ENCODE data around the gene ZNF200. TPM values are rescaled to one million over a fixed set of nuclear protein-coding genes. Genes with fewer than 3 reads are reported as not detected.

ZNF200 gene
- total RNA-seq, 1 donor from 2014 or later = 5.0 TPM

- no peak overlapping the region for H3K4me3 ChIP-seq (ENCODE audit: low read depth, low read length)
- TF ChIP-seq, protein P1, sequence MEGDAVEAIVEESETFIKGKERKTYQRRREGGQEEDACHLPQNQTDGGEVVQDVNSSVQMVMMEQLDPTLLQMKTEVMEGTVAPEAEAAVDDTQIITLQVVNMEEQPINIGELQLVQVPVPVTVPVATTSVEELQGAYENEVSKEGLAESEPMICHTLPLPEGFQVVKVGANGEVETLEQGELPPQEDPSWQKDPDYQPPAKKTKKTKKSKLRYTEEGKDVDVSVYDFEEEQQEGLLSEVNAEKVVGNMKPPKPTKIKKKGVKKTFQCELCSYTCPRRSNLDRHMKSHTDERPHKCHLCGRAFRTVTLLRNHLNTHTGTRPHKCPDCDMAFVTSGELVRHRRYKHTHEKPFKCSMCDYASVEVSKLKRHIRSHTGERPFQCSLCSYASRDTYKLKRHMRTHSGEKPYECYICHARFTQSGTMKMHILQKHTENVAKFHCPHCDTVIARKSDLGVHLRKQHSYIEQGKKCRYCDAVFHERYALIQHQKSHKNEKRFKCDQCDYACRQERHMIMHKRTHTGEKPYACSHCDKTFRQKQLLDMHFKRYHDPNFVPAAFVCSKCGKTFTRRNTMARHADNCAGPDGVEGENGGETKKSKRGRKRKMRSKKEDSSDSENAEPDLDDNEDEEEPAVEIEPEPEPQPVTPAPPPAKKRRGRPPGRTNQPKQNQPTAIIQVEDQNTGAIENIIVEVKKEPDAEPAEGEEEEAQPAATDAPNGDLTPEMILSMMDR (IDR thresholded peaks at IDR 0.05; ENCODE audit: insufficient read depth, low read length, poor library complexity, severe bottlenecking) = no peak
- H3K36me3 ChIP-seq (ENCODE audit: control insufficient read depth, insufficient read depth, low read length) = no peaks in the 10 kb centered on the region
- DNase-seq (ENCODE audit: low read depth) = no peak
- H3K27me3 ChIP-seq (ENCODE audit: control insufficient read depth, insufficient read depth, low read length) = peaks cover 2% of the 10 kb centered on the region
Observed at GRCh38 chr16:3254309-3254708, 19.4 kb upstream of the ZNF200 start.

GRCh38 chr16:3252967-3253366, 18.0 kb upstream of the ZNF200 start:
- TF ChIP-seq, protein P1 (IDR thresholded peaks at IDR 0.05; ENCODE audit: insufficient read depth, low read length, poor library complexity, severe bottlenecking) = no peak
- DNase-seq (ENCODE audit: low read depth) = no peak
- peaks cover 2% of the 10 kb centered on the region for H3K27me3 ChIP-seq (ENCODE audit: control insufficient read depth, insufficient read depth, low read length)
- no peaks in the 10 kb centered on the region for H3K36me3 ChIP-seq (ENCODE audit: control insufficient read depth, insufficient read depth, low read length)
- no peak overlapping the region for H3K4me3 ChIP-seq (ENCODE audit: low read depth, low read length)

DNA sequence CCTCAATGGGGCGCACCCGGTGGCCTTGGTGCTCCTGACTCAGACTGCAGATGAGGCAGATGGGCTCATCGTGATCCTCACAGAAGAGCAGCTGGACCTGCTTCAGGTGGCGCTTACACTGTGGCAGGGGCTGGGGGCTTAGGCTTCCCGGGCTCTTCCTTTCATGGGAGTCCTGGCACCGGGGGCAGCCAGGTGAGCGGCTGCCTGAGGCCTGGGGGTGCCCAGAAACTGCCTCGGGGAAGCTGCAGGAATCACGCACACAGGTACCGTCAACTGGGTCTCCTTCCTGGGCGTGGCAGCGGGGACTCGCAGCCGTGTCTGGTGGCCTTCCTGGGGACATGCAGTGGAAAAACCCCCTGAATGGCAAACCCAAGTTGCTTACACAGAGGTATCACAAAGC, 14.5 kb upstream of the ZNF200 start:
- Histone ChIP-seq H3K36me3 (ENCODE audit: control insufficient read depth, insufficient read depth, low read length) (no peaks in the 10 kb centered on the region), H3K4me3 (ENCODE audit: low read depth, low read length) (no peak overlapping the region), H3K27me3 (ENCODE audit: control insufficient read depth, insufficient read depth, low read length) (peaks cover 2% of the 10 kb centered on the region)
- DNase-seq (ENCODE audit: low read depth) = no peak
- TF ChIP-seq, protein P1 (IDR thresholded peaks at IDR 0.05; ENCODE audit: insufficient read depth, low read length, poor library complexity, severe bottlenecking) = no peak

GRCh38 chr16:3249020-3249419, 14.1 kb upstream of the ZNF200 start:
- H3K36me3 ChIP-seq (ENCODE audit: control insufficient read depth, insufficient read depth, low read length) = no peaks in the 10 kb centered on the region
- TF ChIP-seq, protein P1 (IDR thresholded peaks at IDR 0.05; ENCODE audit: insufficient read depth, low read length, poor library complexity, severe bottlenecking) = no peak
- no peak overlapping the region for H3K4me3 ChIP-seq (ENCODE audit: low read depth, low read length)
- no peaks in the 10 kb centered on the region for H3K27me3 ChIP-seq (ENCODE audit: control insufficient read depth, insufficient read depth, low read length)
- no peak for DNase-seq (ENCODE audit: low read depth)

- H3K27me3 ChIP-seq (ENCODE audit: control insufficient read depth, insufficient read depth, low read length) = no peaks in the 10 kb centered on the region
- no peaks in the 10 kb centered on the region for H3K36me3 ChIP-seq (ENCODE audit: control insufficient read depth, insufficient read depth, low read length)
- TF ChIP-seq, protein P1 (IDR thresholded peaks at IDR 0.05; ENCODE audit: insufficient read depth, low read length, poor library complexity, severe bottlenecking) = no peak
- H3K4me3 ChIP-seq (ENCODE audit: low read depth, low read length) = no peak overlapping the region
- no peak for DNase-seq (ENCODE audit: low read depth)
Observed at GRCh38 chr16:3248596-3248995, 13.6 kb upstream of the ZNF200 start.

DNA sequence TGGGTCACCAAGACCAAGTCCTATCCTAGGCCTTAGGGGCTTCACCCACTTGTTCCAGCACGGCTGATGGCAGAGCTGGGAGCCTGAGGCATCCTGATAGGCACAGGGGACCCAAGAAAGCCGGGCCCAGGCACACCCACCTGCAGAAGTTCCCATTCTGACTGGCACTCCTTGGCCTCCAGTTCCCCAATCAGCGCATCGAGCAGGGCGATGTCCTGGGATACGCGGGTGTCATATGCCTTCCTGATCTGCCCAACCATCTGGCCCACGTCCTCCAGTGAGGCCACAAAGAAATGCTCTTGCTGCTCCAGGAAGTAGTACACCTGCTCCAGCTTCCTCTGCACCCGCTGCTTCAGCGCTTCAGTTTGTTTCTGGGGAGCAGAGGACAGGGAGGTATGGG, 11.9 kb upstream of the ZNF200 start:
- no peak for DNase-seq (ENCODE audit: low read depth)
- no peaks in the 10 kb centered on the region for H3K27me3 ChIP-seq (ENCODE audit: control insufficient read depth, insufficient read depth, low read length)
- no peaks in the 10 kb centered on the region for H3K36me3 ChIP-seq (ENCODE audit: control insufficient read depth, insufficient read depth, low read length)
- H3K4me3 ChIP-seq (ENCODE audit: low read depth, low read length) = no peak overlapping the region
- TF ChIP-seq, protein P1 (IDR thresholded peaks at IDR 0.05; ENCODE audit: insufficient read depth, low read length, poor library complexity, severe bottlenecking) = no peak
